Mesendoderm (in vitro differentiated cells): ENCODE results near the gene ZNF70.

ENCODE experiments used
- DNase-seq: peaks from one replicate; pipeline ENCODE4 v3.0.0; 2013
- H2AK5ac ChIP-seq: 2 replicates; pipeline ENCODE4 v1.6.1; 2013; ENCODE audit warnings: low read length, inconsistent platforms
- H2BK120ac ChIP-seq: 2 replicates; pipeline ENCODE4 v1.6.1; 2013; ENCODE audit warnings: low read depth, mild to moderate bottlenecking, low read length, moderate library complexity, mixed read lengths
- H2BK15ac ChIP-seq: replicated peaks from 2 replicates; pipeline ENCODE4 v1.6.1; 2013; ENCODE audit warnings: low read depth, mild to moderate bottlenecking, moderate library complexity
- H2BK5ac ChIP-seq: 2 replicates; pipeline ENCODE4 v1.6.1; 2013; ENCODE audit warnings: low read length, inconsistent platforms
- H3K18ac ChIP-seq: 2 replicates; pipeline ENCODE4 v1.6.1; 2013; ENCODE audit warnings: mild to moderate bottlenecking, low read length, mixed read lengths
- H3K23ac ChIP-seq: one replicate; pipeline ENCODE4 v1.6.1; 2013; ENCODE audit warnings: low read length
- H3K27ac ChIP-seq: 2 replicates; pipeline ENCODE4 v1.5.1; 2013; ENCODE audit warnings: low read depth, mild to moderate bottlenecking, inconsistent platforms, low read length, moderate library complexity
- H3K27me3 ChIP-seq: 2 replicates; pipeline ENCODE4 v1.6.1; 2013; ENCODE audit warnings: low read length, control low read depth, mild to moderate bottlenecking, inconsistent platforms; ENCODE audit not compliant: insufficient read depth, poor library complexity
- H3K36me3 ChIP-seq: 2 replicates; pipeline ENCODE4 v1.6.1; 2013; ENCODE audit warnings: low read length, inconsistent platforms; ENCODE audit not compliant: control insufficient read depth, insufficient read depth
- H3K4ac ChIP-seq: one replicate; pipeline ENCODE4 v1.6.1; 2013; ENCODE audit warnings: low read depth, mild to moderate bottlenecking, low read length, moderate library complexity
- H3K4me1 ChIP-seq: 2 replicates; pipeline ENCODE4 v1.6.1; 2013; ENCODE audit warnings: low read depth, low read length, inconsistent platforms; ENCODE audit not compliant: control insufficient read depth
- H3K4me2 ChIP-seq: 2 replicates; pipeline ENCODE4 v1.6.1; 2013; ENCODE audit warnings: low read length
- H3K4me3 ChIP-seq: 2 replicates; pipeline ENCODE4 v1.5.1; 2013; ENCODE audit warnings: mild to moderate bottlenecking, low read length
- H3K56ac ChIP-seq: one replicate; pipeline ENCODE4 v1.6.1; 2013; ENCODE audit warnings: low read length
- H3K79me1 ChIP-seq: 2 replicates; pipeline ENCODE4 v1.6.1; 2013; ENCODE audit warnings: low read length, inconsistent platforms
- H3K79me2 ChIP-seq: 2 replicates; pipeline ENCODE4 v1.6.1; 2013; ENCODE audit warnings: mild to moderate bottlenecking, low read length; ENCODE audit not compliant: control insufficient read depth, insufficient read depth
- H3K9ac ChIP-seq: 2 replicates; pipeline ENCODE4 v1.6.1; 2013; ENCODE audit warnings: low read length, inconsistent platforms
- H4K5ac ChIP-seq: one replicate; pipeline ENCODE4 v1.6.1; 2013; ENCODE audit warnings: low read length
- H4K8ac ChIP-seq: one replicate; pipeline ENCODE4 v1.6.1; 2013; ENCODE audit warnings: low read depth, mild to moderate bottlenecking, control low read depth, low read length, moderate library complexity
- WGBS: extraction: QIAGEN DNeasy Blood & Tissue Kit; methylation state at CpG from one replicate; pipeline ENCODE4 v1.1.7; 2013; ENCODE audit warnings: low lambda C conversion rate, missing lambda C conversion rate; ENCODE audit not compliant: insufficient coverage; ENCODE audit errors: extremely low coverage; 5-methylcytosine and 5-hydroxymethylcytosine counted together

ZNF70 gene

GRCh38 chr22:23698673-23699235 lies 52.2 kb downstream of the ZNF70 start:
- H3K4ac ChIP-seq, result no peak overlapping the region
- H2BK15ac ChIP-seq, result no peak overlapping the region
- H3K27ac ChIP-seq, result no peak overlapping the region
- no peak overlapping the region for H3K18ac ChIP-seq
- peaks cover 11% of the 10 kb centered on the region for H3K79me1 ChIP-seq
- H3K9ac ChIP-seq, result no peak overlapping the region
- H4K8ac ChIP-seq, result no peak overlapping the region
- peaks cover 2% of the 10 kb centered on the region for H3K79me2 ChIP-seq
- no peak overlapping the region for H2AK5ac ChIP-seq
- no peak overlapping the region for H3K4me2 ChIP-seq
- no peaks in the 10 kb centered on the region for H3K27me3 ChIP-seq
- H3K56ac ChIP-seq, result no peak overlapping the region
- no peak overlapping the region for H2BK5ac ChIP-seq
- WGBS, result no CpG with 5 or more reads among the region's 10 CpGs
- no peak overlapping the region for H4K5ac ChIP-seq
- no peak overlapping the region for H3K4me3 ChIP-seq
- H3K36me3 ChIP-seq, result peaks cover 3% of the 10 kb centered on the region
- DNase-seq, result no peak
- H2BK120ac ChIP-seq, result no peak overlapping the region
- H3K23ac ChIP-seq, result no peak overlapping the region
- H3K4me1 ChIP-seq, result no peaks in the 10 kb centered on the region

DNA sequence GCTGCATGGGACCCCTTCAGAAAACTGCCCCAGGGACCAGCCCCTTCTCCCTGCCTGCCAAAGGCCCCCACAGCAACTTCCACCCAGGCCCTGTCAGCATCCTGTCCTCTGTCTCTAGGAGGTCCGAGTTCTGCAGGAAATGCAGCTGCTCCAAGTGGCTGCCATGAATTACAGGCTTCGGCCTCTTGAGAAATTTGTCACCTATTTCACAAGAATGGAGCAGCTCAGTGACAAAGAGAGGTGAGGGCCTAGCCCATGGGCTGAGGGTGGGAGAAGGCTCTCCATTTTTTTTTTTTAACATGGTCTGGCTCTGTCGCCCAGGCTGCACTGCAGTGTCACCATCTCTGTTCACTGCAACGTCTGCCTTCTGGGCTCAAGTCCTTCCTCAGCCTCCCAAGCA lies 52.8 kb downstream of the ZNF70 start:
- Histone ChIP-seq H3K79me1 (peaks cover 10% of the 10 kb centered on the region), H3K4me1 (no peaks in the 10 kb centered on the region), H3K79me2 (peaks cover 2% of the 10 kb centered on the region), H3K36me3 (peaks cover 3% of the 10 kb centered on the region), H4K8ac (no peak overlapping the region), H3K56ac (no peak overlapping the region), H3K4me3 (no peak overlapping the region), H3K4ac (no peak overlapping the region), H3K27me3 (no peaks in the 10 kb centered on the region), H4K5ac (no peak overlapping the region), H3K27ac (no peak overlapping the region), H2BK15ac (no peak overlapping the region), H2AK5ac (no peak overlapping the region), H3K4me2 (no peak overlapping the region), H2BK120ac (no peak overlapping the region), H3K18ac (no peak overlapping the region), H3K9ac (no peak overlapping the region), H3K23ac (no peak overlapping the region), H2BK5ac (no peak overlapping the region)
- peak; percentile 50 for DNase-seq
- WGBS, result no CpG with 5 or more reads among the region's 4 CpGs

DNA sequence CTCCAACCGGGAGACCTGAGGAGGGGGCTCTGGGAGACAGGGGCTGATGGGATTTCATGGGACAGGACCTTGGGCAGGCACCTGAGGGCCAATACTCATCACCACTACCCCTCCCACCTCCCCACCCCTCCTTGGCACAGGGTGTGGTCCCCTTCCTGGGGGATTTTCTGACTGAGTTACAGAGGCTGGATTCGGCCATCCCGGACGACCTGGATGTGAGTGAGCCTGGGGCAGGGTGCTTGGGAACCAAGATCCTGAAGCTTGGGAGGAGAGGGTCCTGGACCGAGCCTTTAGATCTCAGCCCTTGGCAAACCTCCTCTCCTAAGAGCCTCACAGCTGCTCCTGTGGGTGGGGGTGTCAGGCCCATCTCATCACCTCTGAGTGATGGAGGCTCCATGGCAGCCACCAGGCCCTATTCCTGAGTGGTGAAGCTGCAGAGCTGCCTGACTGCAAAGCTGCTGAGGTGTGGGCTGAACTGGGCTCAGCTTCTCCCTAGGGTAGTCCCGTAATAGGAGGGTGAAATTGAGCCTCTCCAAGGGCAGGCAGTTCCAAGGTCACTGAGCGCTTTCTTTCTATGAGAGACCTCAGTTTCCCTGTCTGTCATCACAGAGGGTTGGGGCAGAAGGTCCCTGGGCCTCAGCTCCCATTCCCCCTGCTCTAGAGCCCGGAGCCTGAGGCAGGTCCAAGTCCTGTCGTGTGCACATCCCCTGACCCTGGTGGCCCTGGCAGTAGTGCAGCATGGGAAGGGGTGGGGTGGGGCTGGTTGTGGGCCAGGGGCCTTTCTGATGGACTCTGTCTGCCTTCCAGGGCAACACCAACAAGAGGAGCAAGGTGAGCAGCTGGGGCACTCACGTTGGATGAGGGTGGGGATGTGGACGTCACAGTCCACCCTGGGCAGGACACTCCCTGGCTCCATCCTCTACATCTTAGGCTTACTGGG lies 53.6 kb downstream of the ZNF70 start:
- WGBS, result no CpG with 5 or more reads among the region's 11 CpGs
- Histone ChIP-seq H3K79me2 (peaks cover 2% of the 10 kb centered on the region), H3K36me3 (peaks cover 3% of the 10 kb centered on the region), H3K4me1 (no peaks in the 10 kb centered on the region), H4K5ac (no peak overlapping the region), H2AK5ac (no peak overlapping the region), H3K56ac (no peak overlapping the region), H3K79me1 (peaks cover 8% of the 10 kb centered on the region), H3K27me3 (no peaks in the 10 kb centered on the region), H2BK5ac (no peak overlapping the region), H3K4me3 (no peak overlapping the region), H3K9ac (no peak overlapping the region), H2BK120ac (no peak overlapping the region), H2BK15ac (no peak overlapping the region), H3K4ac (no peak overlapping the region), H3K18ac (no peak overlapping the region), H3K23ac (no peak overlapping the region), H3K27ac (no peak overlapping the region), H3K4me2 (no peak overlapping the region), H4K8ac (no peak overlapping the region)
- no peak for DNase-seq

DNA sequence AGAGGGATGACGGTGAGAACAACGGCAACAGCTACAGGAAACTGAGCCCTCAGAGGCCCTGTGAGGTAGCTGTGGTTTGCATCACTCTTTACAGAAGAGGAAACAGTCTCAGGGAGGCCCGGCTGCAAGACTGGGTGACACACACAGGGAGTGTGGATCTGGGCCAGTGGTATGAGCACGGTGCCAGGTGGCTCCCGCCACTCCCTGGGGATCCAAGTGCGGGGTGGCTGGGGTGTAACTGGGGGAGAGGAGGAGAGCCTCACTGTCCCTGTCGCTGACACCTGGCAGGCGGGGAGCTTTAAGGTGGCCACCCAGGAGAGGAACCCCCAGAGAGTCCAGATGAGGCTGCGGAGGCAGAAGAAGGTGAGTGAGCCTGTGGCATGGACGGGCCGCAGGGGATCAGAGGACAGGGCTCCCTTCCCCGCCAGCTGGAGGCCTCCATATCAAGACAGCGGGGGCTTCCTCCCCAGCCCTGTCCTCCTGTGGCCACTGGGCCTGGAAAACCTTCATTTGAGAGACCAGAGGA lies 54.5 kb downstream of the ZNF70 start:
- no peak overlapping the region for H3K9ac ChIP-seq
- no peak overlapping the region for H2BK15ac ChIP-seq
- no peak overlapping the region for H3K56ac ChIP-seq
- H3K27me3 ChIP-seq, result no peaks in the 10 kb centered on the region
- no peak for DNase-seq
- no peak overlapping the region for H3K4me3 ChIP-seq
- H3K4me1 ChIP-seq, result no peaks in the 10 kb centered on the region
- H3K4ac ChIP-seq, result no peak overlapping the region
- H3K79me2 ChIP-seq, result no peaks in the 10 kb centered on the region
- H3K23ac ChIP-seq, result no peak overlapping the region
- H3K4me2 ChIP-seq, result no peak overlapping the region
- H3K79me1 ChIP-seq, result peaks cover 2% of the 10 kb centered on the region
- no peak overlapping the region for H2BK5ac ChIP-seq
- no peak overlapping the region for H3K27ac ChIP-seq
- H3K36me3 ChIP-seq, result peaks cover 3% of the 10 kb centered on the region
- H4K8ac ChIP-seq, result no peak overlapping the region
- H3K18ac ChIP-seq, result no peak overlapping the region
- no CpG with 5 or more reads among the region's 13 CpGs for WGBS
- H4K5ac ChIP-seq, result no peak overlapping the region
- H2AK5ac ChIP-seq, result no peak overlapping the region
- H2BK120ac ChIP-seq, result no peak overlapping the region

GRCh38 chr22:23695571-23696325 lies 55.2 kb downstream of the ZNF70 start:
- Histone ChIP-seq H3K4me1 (no peaks in the 10 kb centered on the region), H2BK5ac (no peak overlapping the region), H4K5ac (no peak overlapping the region), H2AK5ac (no peak overlapping the region), H3K4me2 (no peak overlapping the region), H2BK120ac (no peak overlapping the region), H3K56ac (no peak overlapping the region), H3K27ac (no peak overlapping the region), H3K23ac (no peak overlapping the region), H3K27me3 (no peaks in the 10 kb centered on the region), H3K79me2 (no peaks in the 10 kb centered on the region), H4K8ac (no peak overlapping the region), H3K4ac (no peak overlapping the region), H2BK15ac (no peak overlapping the region), H3K4me3 (no peak overlapping the region), H3K18ac (no peak overlapping the region), H3K9ac (no peak overlapping the region), H3K36me3 (peaks cover 3% of the 10 kb centered on the region), H3K79me1 (peaks cover 2% of the 10 kb centered on the region)
- no CpG with 5 or more reads among the region's 19 CpGs for WGBS
- DNase-seq, result no peak
